ENCODE data around the gene SRRM4. TPM values are rescaled to one million over a fixed set of nuclear protein-coding genes. Genes with fewer than 3 reads are reported as not detected.
A peak's percentile ranks its signal among the peaks of the same experiment; 100 is the strongest.

Gene SRRM4
- total RNA-seq, 4 donors from 2014 or later = 0.10 to 0.27 TPM; not detected in 2

DNA sequence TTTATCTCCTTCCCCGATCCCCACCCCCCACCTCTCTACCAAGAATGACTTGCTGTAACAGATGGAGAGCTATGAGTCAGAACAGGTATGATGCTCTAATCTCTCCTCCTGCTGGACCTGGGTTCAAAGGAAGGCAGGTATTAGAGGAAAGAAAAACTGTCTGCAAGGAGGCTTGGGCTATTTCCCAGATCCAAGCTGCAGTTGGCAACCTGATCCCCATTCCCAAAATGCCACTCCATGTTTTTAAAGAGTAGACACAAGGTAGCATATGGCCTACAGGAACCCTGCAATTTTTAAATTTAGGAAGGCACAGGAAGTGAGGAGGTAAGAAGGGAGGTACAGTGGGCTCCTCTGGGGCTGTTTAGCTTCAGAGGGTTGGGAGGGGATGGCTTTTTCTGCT, 33.0 kb downstream of the SRRM4 start:
- DNase-seq = no peak
- Histone ChIP-seq H3K4me1 (no peaks in the 10 kb centered on the region), H3K27ac (no peak overlapping the region), H3K27me3 (no peaks in the 10 kb centered on the region), H3K36me3 (no peaks in the 10 kb centered on the region), H3K9me3 (no peaks in the 10 kb centered on the region), H3K4me3 (replicated peaks in 1 of 3) (no peak overlapping the region)
- TF ChIP-seq CTCF (IDR thresholded peaks at IDR 0.05) (no peak), POLR2A (IDR thresholded peaks at IDR 0.05) (no peak)
- 71 to 97% methylated on average over 1 of the region's 1 CpG for WGBS, 2 donors
- intact Hi-C loops (cut with DNase I) = no loop called here

DNA sequence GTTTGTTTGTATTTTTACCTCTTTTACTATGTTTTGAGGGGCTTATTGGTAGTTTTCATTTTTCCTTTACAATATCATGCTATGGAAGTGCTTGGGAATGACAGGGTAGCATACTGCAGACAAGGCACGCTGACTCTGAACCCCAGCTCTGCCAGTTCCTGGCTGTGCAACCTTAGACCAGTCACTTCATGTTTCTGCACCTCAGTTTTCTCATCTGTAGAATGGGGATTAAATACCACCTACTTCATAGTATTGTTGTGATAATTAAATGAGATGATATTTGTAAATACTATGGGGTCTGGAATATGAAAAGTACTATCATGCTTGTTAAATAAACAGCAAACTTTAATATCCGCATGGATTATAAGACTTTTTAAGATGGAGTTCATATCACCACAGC, 35.4 kb downstream of the SRRM4 start:
- Histone ChIP-seq H3K36me3 (no peaks in the 10 kb centered on the region), H3K4me1 (no peaks in the 10 kb centered on the region), H3K4me3 (replicated peaks in 1 of 3) (no peak overlapping the region), H3K27ac (no peak overlapping the region), H3K27me3 (no peaks in the 10 kb centered on the region), H3K9me3 (no peaks in the 10 kb centered on the region)
- intact Hi-C loops (cut with DNase I) = no loop called here
- WGBS, 2 donors = 47 to 49% methylated on average over 2 of the region's 2 CpGs
- DNase-seq = no peak
- TF ChIP-seq POLR2A (IDR thresholded peaks at IDR 0.05) (no peak), CTCF (IDR thresholded peaks at IDR 0.05) (no peak)

DNA sequence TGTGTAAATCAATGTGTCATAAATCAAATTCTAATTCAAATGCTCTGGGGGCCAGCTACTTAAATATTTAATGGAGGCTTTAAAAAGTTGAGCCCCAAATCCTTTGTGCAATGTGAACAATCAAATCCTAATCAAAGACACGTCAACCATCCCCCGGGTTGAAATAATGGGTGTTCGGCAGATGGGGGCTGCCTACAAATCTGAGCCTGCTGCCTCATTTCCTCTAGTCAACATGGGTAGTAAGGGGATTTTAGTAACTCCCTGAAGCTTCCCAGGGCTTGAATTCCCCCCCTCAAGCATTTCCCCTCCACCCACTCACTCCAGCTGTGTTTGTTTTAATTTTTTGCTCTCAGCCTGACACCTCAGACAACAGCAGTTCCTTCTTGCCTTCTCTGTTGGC, 37.8 kb downstream of the SRRM4 start:
- Histone ChIP-seq H3K4me3 (replicated peaks in 1 of 3) (no peak overlapping the region), H3K27ac (no peak overlapping the region), H3K36me3 (no peaks in the 10 kb centered on the region), H3K4me1 (no peaks in the 10 kb centered on the region), H3K9me3 (no peaks in the 10 kb centered on the region), H3K27me3 (no peaks in the 10 kb centered on the region)
- no peak for DNase-seq
- WGBS, 2 donors = 5 to 22% methylated on average over 3 of the region's 3 CpGs
- no peak for TF ChIP-seq POLR2A (IDR thresholded peaks at IDR 0.05)
- TF ChIP-seq CTCF (IDR thresholded peaks at IDR 0.05) = no peak
- intact Hi-C loops (cut with DNase I) = no loop called here

DNA sequence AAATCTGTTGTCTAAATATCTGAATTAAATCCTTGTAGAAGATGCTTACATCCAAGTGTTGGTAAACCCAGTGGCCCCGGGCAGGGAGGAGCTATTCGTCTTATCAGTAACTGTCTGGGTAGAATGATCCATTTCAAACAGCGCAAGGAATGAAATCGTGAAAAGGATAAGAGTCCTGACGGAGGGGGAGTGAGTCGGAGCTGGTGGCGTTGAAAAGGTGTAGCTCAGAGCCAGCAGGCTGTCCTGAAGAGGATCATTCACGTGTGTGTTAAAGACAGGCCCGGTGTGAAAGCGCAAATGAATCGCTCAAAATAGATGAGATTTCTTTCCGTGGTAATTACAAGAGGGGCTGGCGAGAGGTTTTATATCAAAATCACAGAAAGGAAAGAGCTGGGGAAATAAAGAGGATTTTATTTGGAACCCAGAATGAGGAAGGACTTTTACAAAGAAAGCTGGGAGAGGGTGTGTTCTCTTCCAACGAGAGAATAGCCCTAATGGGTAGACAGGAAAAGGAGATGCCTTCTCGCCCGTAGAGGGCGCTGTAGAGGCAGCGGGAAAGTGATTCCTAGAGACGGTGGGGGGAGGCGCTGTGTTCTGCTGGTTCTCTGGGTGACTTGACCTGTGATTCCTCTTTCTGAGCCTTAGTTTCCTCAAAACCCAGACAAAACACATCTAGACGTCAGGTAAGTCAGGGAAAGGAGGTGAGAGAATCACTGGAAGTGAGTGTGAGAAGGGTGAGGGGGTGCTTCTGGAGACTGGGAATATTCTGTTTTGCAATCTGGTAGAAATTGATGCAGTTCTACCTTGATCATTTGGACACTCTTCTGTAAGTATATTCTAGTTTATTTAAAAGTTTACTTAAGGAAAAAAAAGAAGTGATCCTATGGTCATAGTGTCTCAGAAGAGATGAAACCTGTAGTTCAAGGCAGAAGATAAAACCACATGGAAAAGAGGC, 39.3 kb downstream of the SRRM4 start:
- TF ChIP-seq POLR2A (IDR thresholded peaks at IDR 0.05) (no peak), CTCF (IDR thresholded peaks at IDR 0.05) (peak in 1 of 6 experiments; percentile 33)
- peak; percentile 19 to 32 for DNase-seq
- H3K27me3 ChIP-seq = no peaks in the 10 kb centered on the region

DNA sequence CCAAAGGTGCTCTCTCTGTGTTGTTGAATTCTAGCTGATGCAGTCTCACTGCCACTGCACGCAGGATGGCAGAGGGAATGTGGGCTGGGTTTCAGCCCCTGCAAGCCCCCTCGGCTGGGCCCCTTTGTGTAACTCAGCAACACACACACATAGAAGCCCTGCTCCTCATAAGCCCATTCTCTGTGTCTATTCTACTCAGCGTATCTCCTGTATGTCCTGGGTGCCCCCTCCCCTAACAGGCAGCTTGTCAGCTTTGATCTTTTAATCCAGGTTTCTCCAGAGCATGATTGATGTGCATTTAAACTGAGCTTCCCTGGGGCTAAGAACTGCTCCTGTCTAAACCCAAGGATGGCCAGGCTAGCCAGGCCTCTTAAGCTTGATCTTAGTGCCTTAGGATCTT, 43.0 kb downstream of the SRRM4 start:
- TF ChIP-seq CTCF (IDR thresholded peaks at IDR 0.05) (no peak), POLR2A (IDR thresholded peaks at IDR 0.05) (no peak)
- WGBS, 2 donors = 34 to 38% methylated on average over 3 of the region's 3 CpGs
- no peak for DNase-seq
- Histone ChIP-seq H3K27me3 (no peaks in the 10 kb centered on the region), H3K9me3 (no peaks in the 10 kb centered on the region), H3K36me3 (no peaks in the 10 kb centered on the region), H3K4me3 (replicated peaks in 1 of 3) (no peak overlapping the region), H3K27ac (no peak overlapping the region), H3K4me1 (no peaks in the 10 kb centered on the region)
- intact Hi-C loops (cut with DNase I) = no loop called here

More for the DNA sequence above, 39.3 kb downstream of the SRRM4 start:
- 16% methylated on average over 21 of the region's 21 CpGs for WGBS, 2 donors
- H3K9me3 ChIP-seq = no peaks in the 10 kb centered on the region
- H3K27ac ChIP-seq = no peak overlapping the region
- H3K4me3 ChIP-seq (replicated peaks in 1 of 3) = no peak overlapping the region
- intact Hi-C loops (cut with DNase I) = no loop called here
- no peaks in the 10 kb centered on the region for H3K4me1 ChIP-seq
- H3K36me3 ChIP-seq = no peaks in the 10 kb centered on the region

Data from thyroid gland (tissue), 4 donors.